GM12865 (cell line): Measurements from ENCODE around the gene ARSJ.

ENCODE experiments used
- DNase-seq: peaks from one replicate; pipeline ENCODE4 v3.0.0; 2010; ENCODE audit warnings: low read depth
- H3K4me3 ChIP-seq: 2 replicates; pipeline ENCODE4 v1.5.1; 2011; ENCODE audit warnings: mild to moderate bottlenecking, low read depth, low read length, control low read depth
- TF ChIP-seq, protein P1 (sequence below): IDR thresholded peaks from 2 replicates; pipeline ENCODE4 v1.5.1; 2011; ENCODE audit warnings: low read length, control low read depth, low read depth, inconsistent platforms; ENCODE audit not compliant: insufficient read depth; ENCODE audit errors: missing control alignments

Gene ARSJ

DNA sequence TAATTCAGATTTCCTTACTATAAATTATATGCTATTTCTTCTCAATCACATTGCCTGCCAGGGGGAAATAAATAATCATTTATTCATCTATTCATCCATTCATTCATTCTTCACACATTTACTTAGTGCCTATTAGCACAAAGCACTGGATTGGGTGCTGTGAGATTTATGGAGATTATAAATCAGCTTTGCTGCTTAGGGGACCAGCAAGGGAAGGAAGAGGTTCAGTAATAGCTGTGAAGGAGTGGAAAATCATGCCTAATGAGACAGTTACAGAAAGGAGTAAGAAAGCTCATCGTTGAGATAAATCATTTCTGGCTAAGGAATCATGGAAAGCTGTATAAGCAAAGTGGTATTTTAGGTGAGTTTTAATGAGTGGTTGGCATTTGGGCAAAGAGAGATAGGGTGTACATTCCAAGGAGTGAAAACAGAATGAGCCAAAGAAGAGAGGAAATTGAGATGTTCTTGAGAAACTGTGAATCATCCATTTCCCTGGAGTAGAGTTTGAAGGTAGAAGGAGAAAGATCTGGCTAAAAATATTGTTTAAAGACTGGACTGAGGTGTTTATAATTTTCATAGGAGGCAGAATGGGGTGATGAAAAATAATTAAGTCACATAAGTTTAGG is 9.6 kb downstream of the ARSJ start:
- no peak for DNase-seq
- no peak overlapping the region for H3K4me3 ChIP-seq
- TF ChIP-seq, protein P1, sequence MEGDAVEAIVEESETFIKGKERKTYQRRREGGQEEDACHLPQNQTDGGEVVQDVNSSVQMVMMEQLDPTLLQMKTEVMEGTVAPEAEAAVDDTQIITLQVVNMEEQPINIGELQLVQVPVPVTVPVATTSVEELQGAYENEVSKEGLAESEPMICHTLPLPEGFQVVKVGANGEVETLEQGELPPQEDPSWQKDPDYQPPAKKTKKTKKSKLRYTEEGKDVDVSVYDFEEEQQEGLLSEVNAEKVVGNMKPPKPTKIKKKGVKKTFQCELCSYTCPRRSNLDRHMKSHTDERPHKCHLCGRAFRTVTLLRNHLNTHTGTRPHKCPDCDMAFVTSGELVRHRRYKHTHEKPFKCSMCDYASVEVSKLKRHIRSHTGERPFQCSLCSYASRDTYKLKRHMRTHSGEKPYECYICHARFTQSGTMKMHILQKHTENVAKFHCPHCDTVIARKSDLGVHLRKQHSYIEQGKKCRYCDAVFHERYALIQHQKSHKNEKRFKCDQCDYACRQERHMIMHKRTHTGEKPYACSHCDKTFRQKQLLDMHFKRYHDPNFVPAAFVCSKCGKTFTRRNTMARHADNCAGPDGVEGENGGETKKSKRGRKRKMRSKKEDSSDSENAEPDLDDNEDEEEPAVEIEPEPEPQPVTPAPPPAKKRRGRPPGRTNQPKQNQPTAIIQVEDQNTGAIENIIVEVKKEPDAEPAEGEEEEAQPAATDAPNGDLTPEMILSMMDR, result no peak

DNA sequence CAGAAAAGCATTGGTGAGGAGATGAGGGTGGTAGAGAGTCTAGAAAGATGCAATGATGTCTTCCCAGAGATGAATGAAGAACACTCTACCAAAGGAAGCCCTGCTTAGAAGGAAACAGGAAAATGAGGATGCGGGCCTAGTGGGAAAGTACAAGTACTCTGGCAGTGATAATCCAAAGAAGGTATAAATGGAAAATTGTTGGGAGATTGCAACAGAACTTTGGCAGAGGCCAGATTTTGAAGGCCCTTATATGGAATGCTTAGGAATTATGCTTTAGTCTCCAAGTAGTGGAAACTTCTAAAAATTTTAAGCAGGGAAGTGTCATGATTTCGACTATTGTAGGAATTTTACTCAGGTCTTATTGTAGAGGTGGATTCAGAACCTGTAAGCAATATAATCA is 11.0 kb downstream of the ARSJ start:
- no peak for DNase-seq
- TF ChIP-seq, protein P1, result no peak
- H3K4me3 ChIP-seq, result no peak overlapping the region

DNA sequence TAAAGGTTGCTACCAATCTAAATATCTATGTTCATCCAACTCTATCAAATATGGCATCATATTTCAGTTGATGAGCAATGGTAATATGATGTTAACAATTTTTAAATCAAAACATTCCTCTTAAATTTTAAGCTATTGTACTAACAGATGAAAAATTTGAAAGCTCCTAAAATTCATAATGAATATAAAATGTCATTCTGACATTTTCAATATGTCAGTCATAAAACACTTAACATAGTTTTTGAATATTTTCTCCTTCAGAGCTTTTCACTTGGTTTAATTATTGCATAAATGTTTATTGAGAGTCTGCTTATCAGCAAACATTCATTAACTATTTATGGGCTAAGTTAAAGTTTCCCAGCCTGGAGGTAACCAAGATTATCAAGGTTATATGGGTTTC is 11.8 kb downstream of the ARSJ start:
- no peak for DNase-seq
- TF ChIP-seq, protein P1, result no peak
- no peak overlapping the region for H3K4me3 ChIP-seq

DNA sequence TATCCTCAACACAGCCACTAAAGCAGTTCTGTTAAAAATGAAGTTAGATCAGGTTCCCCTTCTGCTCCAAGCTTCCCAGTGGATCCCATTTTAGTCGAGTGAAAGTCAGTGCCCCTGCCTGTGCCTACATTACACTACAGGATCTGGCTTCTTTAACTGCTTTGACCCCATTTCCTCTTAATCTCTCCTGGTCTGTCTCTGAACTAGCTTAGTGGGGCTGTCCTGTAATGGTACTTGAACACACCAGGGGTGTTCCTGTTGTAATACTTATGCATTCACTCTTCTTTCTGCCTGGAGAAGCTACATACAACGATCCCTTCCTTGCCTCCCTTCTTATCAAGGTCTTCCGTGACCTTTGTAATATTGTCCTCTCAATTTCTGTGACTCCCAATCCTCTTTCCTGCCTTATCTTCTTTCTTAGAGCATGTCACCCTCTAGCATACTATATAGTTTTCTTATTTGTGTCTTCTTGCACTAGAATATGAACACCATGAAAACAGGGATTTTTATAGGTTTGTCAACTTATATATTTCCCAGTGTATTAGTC is 16.7 kb downstream of the ARSJ start:
- TF ChIP-seq, protein P1, result no peak
- DNase-seq, result no peak
- H3K4me3 ChIP-seq, result no peak overlapping the region

DNA sequence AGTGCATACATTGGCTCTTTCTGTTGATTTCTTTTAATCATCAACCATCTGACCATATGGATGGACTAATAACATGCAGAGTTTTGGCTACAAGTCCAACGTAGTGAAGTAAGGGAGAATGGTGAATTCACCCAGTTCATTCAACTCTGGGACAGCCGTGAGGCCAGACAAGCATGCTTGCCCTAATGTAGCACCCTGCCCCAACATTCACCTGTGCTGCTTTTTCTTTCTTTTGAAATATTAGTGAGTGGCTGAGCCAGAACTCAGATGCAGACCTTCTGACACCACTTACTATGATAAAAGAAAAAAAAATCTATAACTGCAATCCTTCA is 17.5 kb downstream of the ARSJ start:
- no peak overlapping the region for H3K4me3 ChIP-seq
- TF ChIP-seq, protein P1, result no peak
- no peak for DNase-seq

DNA sequence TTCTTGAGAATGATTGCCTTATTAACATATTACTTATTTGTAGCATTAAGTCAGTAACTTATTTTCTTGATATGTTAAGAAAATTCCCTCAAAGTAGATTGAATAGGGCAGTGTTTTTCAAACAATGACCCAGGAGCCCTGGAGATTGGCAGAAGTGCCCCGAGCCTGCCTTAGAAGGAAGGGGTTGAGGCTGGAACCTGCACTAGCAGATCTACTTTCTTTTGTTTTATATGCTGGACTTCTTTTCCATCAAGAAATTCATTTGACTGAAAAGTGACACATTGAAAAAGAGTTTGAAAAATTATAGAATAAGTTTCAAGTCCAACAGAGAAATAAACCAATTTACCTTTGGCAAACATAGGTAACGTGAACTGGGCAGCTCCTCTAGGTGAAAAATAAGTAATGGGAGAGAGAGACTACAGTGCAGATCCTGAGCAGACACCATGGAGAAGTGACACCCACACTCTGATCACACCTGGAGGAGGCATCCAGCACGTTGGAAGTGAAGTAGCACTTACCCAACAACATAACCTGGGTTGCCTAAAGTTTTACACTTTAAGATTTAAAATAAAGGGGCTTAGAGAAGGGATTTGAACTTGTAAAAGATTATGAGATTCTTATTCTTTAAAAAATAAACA is 18.6 kb downstream of the ARSJ start:
- TF ChIP-seq, protein P1, result no peak
- no peak for DNase-seq
- no peak overlapping the region for H3K4me3 ChIP-seq
